ENCODE data around the gene MROH2A. TPM values are rescaled to one million over a fixed set of nuclear protein-coding genes. Genes with fewer than 3 reads are reported as not detected.

MROH2A gene
- total RNA-seq, 1 donor from 2014 or later: not detected

DNA sequence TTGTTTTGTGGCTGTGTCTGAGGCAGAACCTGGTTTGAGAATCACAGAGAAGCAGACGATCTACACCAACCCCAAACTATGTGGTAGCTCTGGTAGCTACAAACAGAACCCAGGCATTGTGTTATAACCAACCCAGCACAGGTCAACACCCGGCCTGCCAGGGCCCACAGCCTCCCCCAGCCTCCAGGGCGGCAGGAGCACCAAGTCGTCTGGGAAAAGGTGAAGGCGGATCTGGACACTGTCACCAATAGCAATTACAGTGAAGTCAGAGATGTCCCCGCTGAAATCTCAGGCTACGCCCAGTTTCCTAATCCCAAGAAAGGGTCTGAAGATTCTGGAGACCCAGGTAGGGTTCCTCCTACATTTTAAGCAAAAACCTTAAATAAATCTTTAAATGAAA is 72.6 kb downstream of the MROH2A start:
- intact Hi-C loops (cut with DNase I): no loop called here
- ATAC-seq (no peak), DNase-seq (no peak)

DNA sequence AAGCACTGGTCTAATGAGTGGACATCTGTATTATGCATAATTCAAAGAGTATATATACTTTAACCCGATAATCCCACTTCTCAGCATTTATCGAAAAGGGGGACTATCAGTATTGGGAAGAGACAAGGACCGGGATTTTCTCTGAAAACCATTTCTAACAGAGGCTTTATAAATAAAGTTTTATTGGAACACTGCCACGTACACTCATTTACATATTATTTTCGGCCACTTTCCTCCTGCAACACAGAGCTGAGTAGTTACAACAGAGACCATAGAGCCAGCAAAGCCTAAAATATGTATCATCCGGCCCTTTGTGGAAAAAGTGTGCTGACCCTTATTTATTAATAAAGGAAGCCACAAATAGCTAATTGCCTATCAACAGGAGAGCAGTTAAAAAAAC is 73.0 kb downstream of the MROH2A start:
- ATAC-seq: no peak
- Histone ChIP-seq H3K36me3 (no peaks in the 10 kb centered on the region), H3K27me3 (no peaks in the 10 kb centered on the region), H3K27ac (no peak overlapping the region), H3K4me1 (no peaks in the 10 kb centered on the region), H3K9me3 (no peaks in the 10 kb centered on the region), H3K4me3 (no peak overlapping the region)
- no peak for DNase-seq
- TF ChIP-seq, protein P1, sequence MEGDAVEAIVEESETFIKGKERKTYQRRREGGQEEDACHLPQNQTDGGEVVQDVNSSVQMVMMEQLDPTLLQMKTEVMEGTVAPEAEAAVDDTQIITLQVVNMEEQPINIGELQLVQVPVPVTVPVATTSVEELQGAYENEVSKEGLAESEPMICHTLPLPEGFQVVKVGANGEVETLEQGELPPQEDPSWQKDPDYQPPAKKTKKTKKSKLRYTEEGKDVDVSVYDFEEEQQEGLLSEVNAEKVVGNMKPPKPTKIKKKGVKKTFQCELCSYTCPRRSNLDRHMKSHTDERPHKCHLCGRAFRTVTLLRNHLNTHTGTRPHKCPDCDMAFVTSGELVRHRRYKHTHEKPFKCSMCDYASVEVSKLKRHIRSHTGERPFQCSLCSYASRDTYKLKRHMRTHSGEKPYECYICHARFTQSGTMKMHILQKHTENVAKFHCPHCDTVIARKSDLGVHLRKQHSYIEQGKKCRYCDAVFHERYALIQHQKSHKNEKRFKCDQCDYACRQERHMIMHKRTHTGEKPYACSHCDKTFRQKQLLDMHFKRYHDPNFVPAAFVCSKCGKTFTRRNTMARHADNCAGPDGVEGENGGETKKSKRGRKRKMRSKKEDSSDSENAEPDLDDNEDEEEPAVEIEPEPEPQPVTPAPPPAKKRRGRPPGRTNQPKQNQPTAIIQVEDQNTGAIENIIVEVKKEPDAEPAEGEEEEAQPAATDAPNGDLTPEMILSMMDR (IDR thresholded peaks at IDR 0.05): no peak
- intact Hi-C loops (cut with DNase I): no loop called here

More for the DNA sequence above, 72.6 kb downstream of the MROH2A start:
- H3K27me3 ChIP-seq: no peaks in the 10 kb centered on the region
- H3K36me3 ChIP-seq: no peaks in the 10 kb centered on the region
- no peaks in the 10 kb centered on the region for H3K4me1 ChIP-seq
- TF ChIP-seq, protein P1 (IDR thresholded peaks at IDR 0.05): no peak
- no peak overlapping the region for H3K4me3 ChIP-seq
- no peak overlapping the region for H3K27ac ChIP-seq
- H3K9me3 ChIP-seq: no peaks in the 10 kb centered on the region

- no peaks in the 10 kb centered on the region for H3K36me3 ChIP-seq
- no peak for DNase-seq
Measured at GRCh38 chr2:233852056-233852455, 73.9 kb downstream of the MROH2A start.

DNA sequence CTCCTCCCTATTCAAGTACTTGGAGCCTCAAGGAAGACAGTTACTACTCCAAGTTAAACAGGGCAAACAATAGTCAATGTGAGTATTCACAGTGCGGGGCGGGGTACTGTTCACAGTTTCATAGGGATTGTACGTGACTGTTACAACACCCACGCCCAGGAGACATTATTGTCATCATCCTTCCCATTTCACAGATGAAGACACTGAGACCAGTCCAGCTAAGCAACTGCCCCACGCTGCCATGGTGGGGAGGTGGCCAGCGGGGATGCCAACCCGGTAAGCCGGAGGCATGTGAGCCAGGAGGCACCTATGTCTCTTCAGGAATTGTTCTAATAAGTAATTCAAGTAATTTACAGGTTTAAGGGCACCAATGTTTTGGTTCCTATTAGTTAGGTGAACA is 75.2 kb downstream of the MROH2A start:
- Histone ChIP-seq H3K4me1 (peaks cover 3% of the 10 kb centered on the region), H3K36me3 (no peaks in the 10 kb centered on the region), H3K27me3 (no peaks in the 10 kb centered on the region), H3K4me3 (no peak overlapping the region), H3K27ac (no peak overlapping the region), H3K9me3 (no peaks in the 10 kb centered on the region)
- TF ChIP-seq, protein P1 (IDR thresholded peaks at IDR 0.05): no peak
- DNase-seq (no peak), ATAC-seq (no peak)
- intact Hi-C loops (cut with DNase I): no loop called here

More at GRCh38 chr2:233852056-233852455, 73.9 kb downstream of the MROH2A start:
- no peaks in the 10 kb centered on the region for H3K27me3 ChIP-seq
- ATAC-seq: no peak
- TF ChIP-seq, protein P1 (IDR thresholded peaks at IDR 0.05): no peak
- H3K4me1 ChIP-seq: no peaks in the 10 kb centered on the region
- intact Hi-C loops (cut with DNase I): no loop called here
- H3K4me3 ChIP-seq: no peak overlapping the region
- H3K27ac ChIP-seq: no peak overlapping the region
- no peaks in the 10 kb centered on the region for H3K9me3 ChIP-seq

DNA sequence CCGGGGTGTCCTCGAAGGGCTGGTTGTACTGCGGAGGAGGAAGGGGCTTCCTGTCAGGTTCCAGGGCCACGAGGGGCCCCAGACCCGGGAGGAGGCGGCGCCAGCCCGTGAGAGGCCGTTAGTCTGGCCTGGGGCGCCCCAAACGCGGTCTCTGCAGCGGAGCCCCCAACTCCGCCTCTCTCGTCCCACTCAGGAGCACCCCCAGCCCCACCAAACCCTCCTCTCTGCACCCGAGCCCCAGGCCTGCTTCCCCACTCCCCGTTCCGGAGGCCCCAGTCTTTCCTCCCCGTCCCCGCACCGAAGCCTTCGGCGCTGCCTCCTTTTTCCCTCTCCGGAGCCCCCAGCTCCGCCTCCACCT is 75.7 kb downstream of the MROH2A start:
- peaks cover 3% of the 10 kb centered on the region for H3K4me1 ChIP-seq
- H3K27ac ChIP-seq: no peak overlapping the region
- H3K27me3 ChIP-seq: no peaks in the 10 kb centered on the region
- intact Hi-C loops (cut with DNase I): no loop called here
- ATAC-seq: no peak
- TF ChIP-seq, protein P1 (IDR thresholded peaks at IDR 0.05): no peak
- no peaks in the 10 kb centered on the region for H3K36me3 ChIP-seq
- no peaks in the 10 kb centered on the region for H3K9me3 ChIP-seq
- H3K4me3 ChIP-seq: peak overlapping the region; percentile 67
- DNase-seq: no peak

All from upper lobe of right lung (tissue), 1 donor.